Right atrium auricular region (tissue), 2 donors: ENCODE data around the gene PPM1N. TPM values are rescaled to one million over a fixed set of nuclear protein-coding genes. Genes with fewer than 3 reads are reported as not detected.
A peak's percentile ranks its signal among the peaks of the same experiment; 100 is the strongest.

Source experiments
- DNase-seq: peaks from one replicate; pipeline ENCODE4 v3.0.0-alpha.2; 2019; ENCODE audit warnings: low spot score
- H3K27ac ChIP-seq, 2 donors: fragments of 200-600 bp; sonication (generic); 1 replicate in 1 of 2; 2 replicates in 1 of 2; pipeline ENCODE4 v1.5.1; 2016 to 2019
- H3K27me3 ChIP-seq, 2 donors: fragments of 200-600 bp; sonication (generic); one replicate each; pipeline versions ENCODE4 v1.5.1 to v1.6.0; 2017 to 2019
- H3K36me3 ChIP-seq: fragments of 200-600 bp; sonication (generic); one replicate; pipeline ENCODE4 v1.5.1; 2016
- H3K4me1 ChIP-seq, 2 donors: fragments of 200-600 bp; sonication (generic); one replicate each; pipeline versions ENCODE4 v1.5.1 to v1.6.0; 2017 to 2019
- H3K4me3 ChIP-seq, 2 donors: fragments of 200-600 bp; sonication (generic); 1 replicate in 1 of 2; 2 replicates in 1 of 2; pipeline ENCODE4 v1.5.1; 2017 to 2019; ENCODE audit warnings: mild to moderate bottlenecking in 1 of 2, moderate library complexity in 1 of 2
- H3K9me3 ChIP-seq, 2 donors: fragments of 200-600 bp; sonication (generic); one replicate each; pipeline ENCODE4 v1.5.1; 2019
- CTCF ChIP-seq, 2 donors: fragments of 200-600 bp; sonication (generic); IDR thresholded peaks; one replicate each; pipeline ENCODE4 v1.5.1; 2019; ENCODE audit warnings: antibody characterized with exemption in 2 of 2
- total RNA-seq, 2 donors: library from RNA; depleted of rRNA; stranded (reverse); fragments of >200 nt; gene quantifications; one replicate each; pipeline ENCODE4 v1.1.0, GENCODE V29; 2016

PPM1N gene
- total RNA-seq, 2 donors from 2014 or later: 1.8 TPM; not detected in 1

- Histone ChIP-seq H3K4me1 (peaks cover 0 to 35% of the 10 kb centered on the region in 2 donors), H3K9me3 (no peaks in the 10 kb centered on the region), H3K36me3 (no peaks in the 10 kb centered on the region), H3K27ac (peak overlapping the region; percentile 95 to 98), H3K4me3 (peak overlapping the region; percentile 51 to 77), H3K27me3 (no peaks in the 10 kb centered on the region)
- no peak for DNase-seq
- no peak for TF ChIP-seq CTCF (IDR thresholded peaks at IDR 0.05)
These were observed 30.0 kb upstream of the PPM1N start for GRCh38 chr19:45468159-45468651.

- DNase-seq: no peak
These were observed 29.5 kb upstream of the PPM1N start for GRCh38 chr19:45468803-45469131.

GRCh38 chr19:45469132-45469944 lies 28.9 kb upstream of the PPM1N start:
- Histone ChIP-seq H3K4me1 (peaks cover 0 to 35% of the 10 kb centered on the region in 2 donors), H3K27me3 (no peaks in the 10 kb centered on the region), H3K27ac (peak overlapping the region; percentile 95 to 98), H3K9me3 (no peaks in the 10 kb centered on the region), H3K4me3 (peak overlapping the region; percentile 51 to 77), H3K36me3 (no peaks in the 10 kb centered on the region)
- no peak for TF ChIP-seq CTCF (IDR thresholded peaks at IDR 0.05)
- peak; percentile 97 for DNase-seq

More at GRCh38 chr19:45468803-45469131, 29.5 kb upstream of the PPM1N start:
- Histone ChIP-seq H3K4me3 (peak overlapping the region; percentile 51 to 77), H3K9me3 (no peaks in the 10 kb centered on the region), H3K27me3 (no peaks in the 10 kb centered on the region), H3K27ac (peak overlapping the region; percentile 95 to 98), H3K36me3 (no peaks in the 10 kb centered on the region), H3K4me1 (peaks cover 0 to 35% of the 10 kb centered on the region in 2 donors)
- no peak for TF ChIP-seq CTCF (IDR thresholded peaks at IDR 0.05)

- Histone ChIP-seq H3K9me3 (no peaks in the 10 kb centered on the region), H3K4me1 (peaks cover 0 to 35% of the 10 kb centered on the region in 2 donors), H3K36me3 (no peaks in the 10 kb centered on the region), H3K4me3 (peak overlapping the region; percentile 51 to 77), H3K27me3 (no peaks in the 10 kb centered on the region), H3K27ac (peak overlapping the region; percentile 95 to 98)
- no peak for DNase-seq
- TF ChIP-seq CTCF (IDR thresholded peaks at IDR 0.05): no peak
These were observed 28.1 kb upstream of the PPM1N start for GRCh38 chr19:45469945-45470761.

- DNase-seq: no peak
- Histone ChIP-seq H3K27me3 (no peaks in the 10 kb centered on the region), H3K4me3 (no peak overlapping the region), H3K4me1 (peaks cover 0 to 35% of the 10 kb centered on the region in 2 donors), H3K27ac (no peak overlapping the region), H3K36me3 (no peaks in the 10 kb centered on the region), H3K9me3 (no peaks in the 10 kb centered on the region)
- no peak for TF ChIP-seq CTCF (IDR thresholded peaks at IDR 0.05)
These were observed 27.5 kb upstream of the PPM1N start for GRCh38 chr19:45470762-45471081.
